ENCODE data around the gene USP11. TPM values are rescaled to one million over a fixed set of nuclear protein-coding genes. Genes with fewer than 3 reads are reported as not detected.
A peak's percentile ranks its signal among the peaks of the same experiment; 100 is the strongest.

USP11 gene
- total RNA-seq (10 to 100 TPM; 18.9 to 37.7 (median 35.3) TPM), polyA plus RNA-seq (10 to 100 TPM in 1 of 3 donors, 1 to 10 TPM in 2; 4.9 to 21.8 (median 6.6) TPM)

DNA sequence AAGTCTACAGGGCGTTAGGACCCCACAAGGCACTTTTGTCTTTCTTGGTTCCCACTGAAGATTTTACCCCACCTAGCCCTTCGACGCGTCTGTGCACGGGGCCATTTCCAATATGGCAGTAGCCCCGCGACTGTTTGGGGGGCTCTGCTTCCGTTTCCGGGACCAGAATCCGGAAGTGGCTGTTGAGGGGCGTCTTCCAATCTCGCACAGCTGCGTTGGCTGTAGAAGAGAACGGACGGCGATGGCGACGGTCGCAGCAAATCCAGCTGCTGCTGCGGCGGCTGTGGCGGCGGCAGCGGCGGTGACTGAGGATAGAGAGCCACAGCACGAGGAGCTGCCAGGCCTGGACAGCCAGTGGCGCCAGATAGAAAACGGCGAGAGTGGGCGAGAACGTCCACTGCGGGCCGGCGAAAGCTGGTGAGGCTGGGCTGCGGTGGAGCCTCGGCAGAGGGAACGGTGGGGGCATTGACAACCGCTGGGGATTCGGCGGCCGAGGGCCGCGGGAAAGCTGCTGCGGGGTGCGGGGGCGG is at the start of gene USP11:
Gene USP11, plus strand, starts transcription at position 207 of the 530 bp plus-strand sequence. Its CDS starts 35 bp downstream, at position 242.
- intact Hi-C loops (cut with DNase I): loop anchor here (2.0 to 10.0 kb wide), 3 partner anchors 14 to 419 kb away; partner anchors contain the start of genes CDK16, ELK1, NDUFB11 and RBM10
- Histone ChIP-seq H3K4me1 (peaks cover 0 to 6% (median 2%) of the 10 kb centered on the region in 4 donors), H3K27me3 (no peaks in the 10 kb centered on the region), H3K27ac (peak within 1 kb of the TSS; percentile 93 to 97 (median 94)), H3K4me3 (peak within 1 kb of the TSS; percentile 64 to 73 (median 68)), H3K36me3 (peaks cover 0 to 16% (median 0%) of the 10 kb centered on the region in 4 donors), H3K9me3 (no peaks in the 10 kb centered on the region)
- peak; percentile 81 for DNase-seq
- WGBS, 2 donors: 1% methylated on average over 46 of the region's 46 CpGs
- TF ChIP-seq EP300 (IDR thresholded peaks at IDR 0.05) (no peak), POLR2A (IDR thresholded peaks at IDR 0.05) (peak; percentile 53 to 58), POLR2AphosphoS5 (IDR thresholded peaks at IDR 0.05) (peak; percentile 26 to 89 (median 71))
- TF ChIP-seq, protein P1, sequence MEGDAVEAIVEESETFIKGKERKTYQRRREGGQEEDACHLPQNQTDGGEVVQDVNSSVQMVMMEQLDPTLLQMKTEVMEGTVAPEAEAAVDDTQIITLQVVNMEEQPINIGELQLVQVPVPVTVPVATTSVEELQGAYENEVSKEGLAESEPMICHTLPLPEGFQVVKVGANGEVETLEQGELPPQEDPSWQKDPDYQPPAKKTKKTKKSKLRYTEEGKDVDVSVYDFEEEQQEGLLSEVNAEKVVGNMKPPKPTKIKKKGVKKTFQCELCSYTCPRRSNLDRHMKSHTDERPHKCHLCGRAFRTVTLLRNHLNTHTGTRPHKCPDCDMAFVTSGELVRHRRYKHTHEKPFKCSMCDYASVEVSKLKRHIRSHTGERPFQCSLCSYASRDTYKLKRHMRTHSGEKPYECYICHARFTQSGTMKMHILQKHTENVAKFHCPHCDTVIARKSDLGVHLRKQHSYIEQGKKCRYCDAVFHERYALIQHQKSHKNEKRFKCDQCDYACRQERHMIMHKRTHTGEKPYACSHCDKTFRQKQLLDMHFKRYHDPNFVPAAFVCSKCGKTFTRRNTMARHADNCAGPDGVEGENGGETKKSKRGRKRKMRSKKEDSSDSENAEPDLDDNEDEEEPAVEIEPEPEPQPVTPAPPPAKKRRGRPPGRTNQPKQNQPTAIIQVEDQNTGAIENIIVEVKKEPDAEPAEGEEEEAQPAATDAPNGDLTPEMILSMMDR (IDR thresholded peaks at IDR 0.05): no peak

DNA sequence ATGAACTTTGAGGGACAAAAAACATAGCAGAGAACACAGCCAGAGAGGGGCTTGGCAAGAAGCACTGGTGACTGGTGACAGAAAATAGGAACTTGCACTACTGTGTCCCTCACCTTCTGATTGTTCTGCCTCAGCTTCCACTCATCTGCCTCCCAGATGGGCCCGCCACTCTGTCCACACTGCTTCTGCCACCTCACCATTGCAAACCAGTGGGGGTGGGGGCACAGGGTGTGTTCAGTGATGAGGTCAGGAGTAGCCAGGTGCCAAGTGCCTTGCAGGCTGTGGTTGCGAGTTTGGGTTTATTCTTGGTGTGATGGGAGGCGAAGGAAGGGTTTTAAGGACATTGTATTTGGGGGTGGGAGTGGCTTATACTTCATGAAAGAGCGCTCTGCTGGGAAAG is 48.3 kb upstream of the USP11 start:
- H3K4me3 ChIP-seq: no peak overlapping the region
- H3K4me1 ChIP-seq: peaks cover 0 to 3% (median 0%) of the 10 kb centered on the region in 4 donors
- no peak for DNase-seq
- no peak overlapping the region for H3K27ac ChIP-seq
- 94 to 97% methylated on average over 4 of the region's 4 CpGs for WGBS, 2 donors
- H3K9me3 ChIP-seq: no peaks in the 10 kb centered on the region
- intact Hi-C loops (cut with DNase I): no loop called here
- no peaks in the 10 kb centered on the region for H3K27me3 ChIP-seq
- H3K36me3 ChIP-seq: peaks cover 5 to 66% (median 27%) of the 10 kb centered on the region in 4 donors
- no peak for TF ChIP-seq POLR2AphosphoS5 (IDR thresholded peaks at IDR 0.05)
- TF ChIP-seq, protein P1 (IDR thresholded peaks at IDR 0.05): no peak
- TF ChIP-seq EP300 (IDR thresholded peaks at IDR 0.05): no peak
- no peak for TF ChIP-seq POLR2A (IDR thresholded peaks at IDR 0.05)

DNA sequence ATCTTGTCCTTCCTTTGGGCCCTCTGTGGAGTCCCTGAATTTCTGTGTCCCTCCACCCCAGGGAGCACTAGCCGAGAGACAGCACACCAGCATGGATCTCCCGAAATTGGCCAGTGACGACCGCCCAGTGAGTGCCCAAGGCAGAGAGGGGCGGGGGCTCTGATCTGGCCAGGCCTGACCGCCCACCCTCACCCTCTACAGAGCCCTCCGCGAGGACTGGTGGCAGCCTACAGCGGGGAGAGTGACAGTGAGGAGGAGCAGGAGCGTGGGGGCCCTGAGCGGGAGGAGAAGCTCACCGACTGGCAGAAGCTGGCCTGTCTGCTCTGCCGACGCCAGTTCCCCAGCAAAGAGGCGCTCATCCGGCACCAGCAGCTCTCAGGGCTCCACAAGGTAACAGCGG is 47.6 kb upstream of the USP11 start:
- Histone ChIP-seq H3K4me3 (no peak overlapping the region), H3K9me3 (no peaks in the 10 kb centered on the region), H3K36me3 (peaks cover 5 to 60% (median 27%) of the 10 kb centered on the region in 4 donors), H3K4me1 (peaks cover 0 to 1% (median under 1%) of the 10 kb centered on the region in 4 donors), H3K27ac (no peak overlapping the region), H3K27me3 (no peaks in the 10 kb centered on the region)
- no peak for TF ChIP-seq EP300 (IDR thresholded peaks at IDR 0.05)
- WGBS, 2 donors: 95 to 96% methylated on average over 17 of the region's 17 CpGs
- DNase-seq: no peak
- intact Hi-C loops (cut with DNase I): no loop called here

DNA sequence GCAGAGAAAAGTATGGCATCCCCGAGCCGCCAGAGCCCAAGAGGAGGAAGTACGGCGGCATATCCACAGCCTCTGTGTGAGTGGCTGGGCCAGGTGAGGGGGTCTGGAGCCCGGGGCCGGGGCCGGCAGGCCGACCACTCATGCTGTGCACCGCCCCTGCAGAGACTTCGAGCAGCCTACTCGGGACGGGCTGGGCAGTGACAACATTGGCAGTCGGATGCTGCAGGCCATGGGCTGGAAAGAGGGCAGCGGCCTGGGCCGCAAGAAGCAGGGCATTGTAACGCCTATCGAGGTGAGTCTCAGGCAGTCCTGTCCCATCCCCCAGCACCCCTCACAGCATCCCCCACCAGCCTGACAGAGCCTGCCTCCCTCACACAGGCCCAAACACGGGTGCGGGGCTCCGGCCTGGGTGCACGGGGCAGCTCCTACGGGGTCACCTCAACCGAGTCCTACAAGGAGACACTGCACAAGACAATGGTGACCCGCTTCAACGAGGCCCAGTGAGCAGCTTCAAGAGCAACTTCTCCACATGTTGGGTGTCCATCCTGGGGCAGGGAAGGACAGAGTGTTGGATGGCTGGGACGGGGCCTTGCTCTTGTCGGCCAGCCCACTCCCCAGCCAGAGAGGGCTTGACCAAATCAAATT is 46.6 kb upstream of the USP11 start:
- WGBS, 2 donors: 92 to 96% methylated on average over 27 of the region's 27 CpGs
- no peak for DNase-seq
- no peak for TF ChIP-seq POLR2AphosphoS5 (IDR thresholded peaks at IDR 0.05)
- Histone ChIP-seq H3K4me3 (no peak overlapping the region), H3K9me3 (no peaks in the 10 kb centered on the region), H3K27ac (no peak overlapping the region), H3K27me3 (no peaks in the 10 kb centered on the region), H3K4me1 (peaks cover 0 to 5% (median 2%) of the 10 kb centered on the region in 4 donors), H3K36me3 (peaks cover 3 to 50% (median 21%) of the 10 kb centered on the region in 4 donors)
- intact Hi-C loops (cut with DNase I): no loop called here

DNA sequence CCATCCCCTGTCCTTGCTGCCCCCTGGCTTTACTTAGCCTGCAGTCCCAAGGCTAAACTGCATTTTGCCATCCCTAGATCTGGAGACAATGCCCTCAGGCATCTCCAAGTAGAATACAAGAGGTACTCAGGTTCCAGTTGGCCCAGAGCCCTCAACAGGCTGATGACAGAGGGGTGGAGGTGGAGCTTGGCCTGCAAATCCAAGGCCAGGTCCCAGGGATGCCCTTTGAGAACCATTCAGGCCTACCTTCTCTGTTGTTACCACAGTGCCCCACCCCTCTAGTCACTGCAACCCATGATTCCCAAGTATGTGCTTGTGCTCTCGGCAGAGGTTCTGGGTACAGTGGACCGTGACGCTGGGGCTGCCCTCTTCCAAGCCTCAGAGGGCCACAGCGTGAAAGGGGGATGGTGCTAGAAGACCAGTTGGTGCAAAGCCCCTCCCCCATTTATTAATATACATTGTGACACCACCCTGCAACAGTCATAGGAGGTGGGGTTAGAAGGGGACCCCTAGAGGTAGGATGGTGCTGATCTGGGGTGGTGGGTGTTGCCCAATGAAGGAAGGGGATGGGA is 45.6 kb upstream of the USP11 start:
- intact Hi-C loops (cut with DNase I): no loop called here
- no peak for TF ChIP-seq POLR2A (IDR thresholded peaks at IDR 0.05)
- TF ChIP-seq, protein P1 (IDR thresholded peaks at IDR 0.05): no peak
- no peak for TF ChIP-seq POLR2AphosphoS5 (IDR thresholded peaks at IDR 0.05)
- no peak for TF ChIP-seq EP300 (IDR thresholded peaks at IDR 0.05)
- WGBS, 2 donors: 87% methylated on average over 4 of the region's 4 CpGs
- Histone ChIP-seq H3K4me1 (peaks cover 0 to 13% (median 2%) of the 10 kb centered on the region in 4 donors), H3K36me3 (peaks cover 0 to 41% (median 12%) of the 10 kb centered on the region in 4 donors), H3K27me3 (no peaks in the 10 kb centered on the region), H3K27ac (no peak overlapping the region), H3K4me3 (no peak overlapping the region), H3K9me3 (no peaks in the 10 kb centered on the region)
- DNase-seq: no peak

All from sigmoid colon (tissue), 7 donors.